Glomerular visceral epithelial cell (primary cell): Measurements from ENCODE around the gene MYL9.
A peak's percentile ranks its signal among the peaks of the same experiment; 100 is the strongest.
"Not testable (repeated sequence)": the region's sequence is repeated elsewhere in the genome, so short reads cannot be mapped to it uniquely, and the experiment has no call there.

Experiments used
- DNase-seq: peaks from one replicate; pipeline ENCODE4 v3.0.0-alpha.2; 2016; ENCODE audit errors: extremely low spot score

The MYL9 gene

DNA sequence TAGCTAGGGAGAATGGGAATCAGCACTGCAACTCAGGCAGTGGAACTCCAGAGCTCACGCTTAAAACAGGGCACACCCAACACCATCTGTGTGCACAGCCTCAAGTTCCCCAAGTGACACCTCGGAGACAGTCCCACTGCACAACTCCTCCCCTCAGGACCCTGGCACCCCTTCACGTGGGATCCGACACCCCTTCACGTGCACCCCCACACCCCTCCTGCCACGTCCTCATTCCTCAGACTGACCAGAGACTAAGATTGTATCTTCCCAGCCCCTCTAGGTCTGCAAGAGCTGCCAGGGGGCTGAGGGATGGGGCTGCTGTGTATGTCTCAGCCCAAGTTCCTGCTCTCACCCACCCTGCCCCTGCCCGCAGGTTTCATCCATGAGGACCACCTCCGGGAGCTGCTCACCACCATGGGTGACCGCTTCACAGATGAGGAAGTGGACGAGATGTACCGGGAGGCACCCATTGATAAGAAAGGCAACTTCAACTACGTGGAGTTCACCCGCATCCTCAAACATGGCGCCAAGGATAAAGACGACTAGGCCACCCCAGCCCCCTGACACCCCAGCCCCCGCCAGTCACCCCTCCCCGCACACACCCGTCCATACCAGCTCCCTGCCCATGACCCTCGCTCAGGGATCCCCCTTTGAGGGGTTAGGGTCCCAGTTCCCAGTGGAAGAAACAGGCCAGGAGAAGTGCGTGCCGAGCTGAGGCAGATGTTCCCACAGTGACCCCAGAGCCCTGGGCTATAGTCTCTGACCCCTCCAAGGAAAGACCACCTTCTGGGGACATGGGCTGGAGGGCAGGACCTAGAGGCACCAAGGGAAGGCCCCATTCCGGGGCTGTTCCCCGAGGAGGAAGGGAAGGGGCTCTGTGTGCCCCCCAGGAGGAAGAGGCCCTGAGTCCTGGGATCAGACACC, 7.6 kb downstream of the MYL9 start:
- DNase-seq: no peak

DNA sequence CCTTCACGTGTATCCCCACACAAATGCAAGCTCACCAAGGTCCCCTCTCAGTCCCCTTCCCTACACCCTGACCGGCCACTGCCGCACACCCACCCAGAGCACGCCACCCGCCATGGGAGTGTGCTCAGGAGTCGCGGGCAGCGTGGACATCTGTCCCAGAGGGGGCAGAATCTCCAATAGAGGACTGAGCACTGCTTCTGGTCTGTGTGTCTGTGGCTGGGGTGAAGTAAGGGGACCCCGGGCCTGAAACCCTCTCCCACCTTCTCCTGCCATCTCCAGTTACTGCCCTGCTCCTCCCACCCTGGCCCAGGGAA, 8.3 kb downstream of the MYL9 start:
- DNase-seq: no peak

- no peak for DNase-seq
Measured at GRCh38 chr20:36549942-36550789, 8.8 kb downstream of the MYL9 start.

DNA sequence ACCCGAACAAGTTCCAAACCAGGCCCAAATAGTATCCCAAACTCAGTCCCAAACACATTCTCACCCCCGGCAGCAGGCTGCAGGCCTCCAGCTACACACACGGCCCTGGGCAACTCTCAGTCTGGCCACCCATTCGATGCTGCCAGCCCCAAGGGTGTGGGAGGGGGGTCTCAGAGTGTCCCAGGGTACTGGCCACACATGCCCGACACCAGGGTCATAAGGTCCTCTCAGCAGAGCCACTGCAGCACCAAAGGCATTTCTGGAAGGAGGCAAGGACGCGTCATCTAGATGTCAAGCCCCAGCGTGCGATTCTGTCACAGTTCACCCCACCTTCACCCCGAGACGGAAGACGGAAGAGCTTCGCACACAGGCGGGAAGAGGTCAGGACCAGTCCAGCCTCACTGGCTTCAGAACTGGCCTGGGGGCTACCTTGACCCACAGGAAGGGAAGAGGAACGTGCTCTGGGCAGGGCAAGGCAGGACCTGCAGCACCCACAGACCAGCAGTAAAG, 9.5 kb downstream of the MYL9 start:
- DNase-seq: no peak

- no peak for DNase-seq
Measured at GRCh38 chr20:36555248-36555647, 13.9 kb downstream of the MYL9 start.

GRCh38 chr20:36562724-36563123, 21.4 kb downstream of the MYL9 start:
- no peak for DNase-seq

- DNase-seq: no peak
Measured at GRCh38 chr20:36563374-36563773, 22.1 kb downstream of the MYL9 start.

GRCh38 chr20:36564078-36564725, 22.9 kb downstream of the MYL9 start:
- not testable (repeated sequence) for DNase-seq

DNA sequence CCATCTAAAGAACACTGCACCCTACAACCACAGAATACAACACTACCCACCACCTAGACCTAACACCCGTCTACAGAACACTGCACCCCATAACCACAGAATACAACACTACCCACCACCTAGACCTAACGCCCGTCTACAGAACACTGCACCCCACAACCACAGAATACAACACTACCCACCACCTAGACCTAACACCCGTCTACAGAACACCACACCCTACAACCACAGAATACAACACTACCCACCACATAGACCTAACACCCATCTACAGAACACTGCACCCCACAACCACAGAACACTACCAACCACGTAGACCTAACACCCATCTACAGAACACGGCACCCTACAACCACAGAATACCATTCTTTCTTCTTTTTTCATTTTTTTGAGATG, 23.4 kb downstream of the MYL9 start:
- DNase-seq: not testable (repeated sequence)

- no peak for DNase-seq
Measured at GRCh38 chr20:36565520-36565919, 24.2 kb downstream of the MYL9 start.

DNA sequence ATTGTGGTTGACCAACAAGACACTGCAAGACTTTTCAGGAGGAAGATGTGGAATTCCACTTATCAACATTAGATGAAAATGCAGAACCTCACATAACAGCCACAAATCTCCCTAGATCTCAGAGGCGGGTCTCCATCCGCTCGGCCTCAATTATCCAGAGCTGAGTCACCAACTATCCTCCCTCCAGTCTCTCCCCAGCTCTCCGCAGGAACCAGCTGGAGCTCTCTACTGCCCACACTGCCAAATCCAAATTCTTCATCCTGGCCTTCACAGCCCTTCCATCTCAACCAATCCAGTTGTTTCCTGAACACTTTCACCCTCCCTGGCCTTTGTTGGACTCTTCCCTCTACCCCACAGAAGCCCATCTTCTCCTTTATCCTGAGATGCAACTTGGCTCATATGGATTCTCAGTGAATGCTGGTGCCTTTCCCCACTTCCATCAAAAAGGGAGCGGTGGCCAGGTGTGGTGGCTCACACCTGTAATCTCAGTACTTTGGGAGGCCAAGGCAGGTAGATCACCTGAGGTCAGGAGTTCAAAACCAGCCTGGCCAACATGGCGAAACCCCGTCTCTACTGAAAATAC, 28.6 kb downstream of the MYL9 start:
- no peak for DNase-seq

DNA sequence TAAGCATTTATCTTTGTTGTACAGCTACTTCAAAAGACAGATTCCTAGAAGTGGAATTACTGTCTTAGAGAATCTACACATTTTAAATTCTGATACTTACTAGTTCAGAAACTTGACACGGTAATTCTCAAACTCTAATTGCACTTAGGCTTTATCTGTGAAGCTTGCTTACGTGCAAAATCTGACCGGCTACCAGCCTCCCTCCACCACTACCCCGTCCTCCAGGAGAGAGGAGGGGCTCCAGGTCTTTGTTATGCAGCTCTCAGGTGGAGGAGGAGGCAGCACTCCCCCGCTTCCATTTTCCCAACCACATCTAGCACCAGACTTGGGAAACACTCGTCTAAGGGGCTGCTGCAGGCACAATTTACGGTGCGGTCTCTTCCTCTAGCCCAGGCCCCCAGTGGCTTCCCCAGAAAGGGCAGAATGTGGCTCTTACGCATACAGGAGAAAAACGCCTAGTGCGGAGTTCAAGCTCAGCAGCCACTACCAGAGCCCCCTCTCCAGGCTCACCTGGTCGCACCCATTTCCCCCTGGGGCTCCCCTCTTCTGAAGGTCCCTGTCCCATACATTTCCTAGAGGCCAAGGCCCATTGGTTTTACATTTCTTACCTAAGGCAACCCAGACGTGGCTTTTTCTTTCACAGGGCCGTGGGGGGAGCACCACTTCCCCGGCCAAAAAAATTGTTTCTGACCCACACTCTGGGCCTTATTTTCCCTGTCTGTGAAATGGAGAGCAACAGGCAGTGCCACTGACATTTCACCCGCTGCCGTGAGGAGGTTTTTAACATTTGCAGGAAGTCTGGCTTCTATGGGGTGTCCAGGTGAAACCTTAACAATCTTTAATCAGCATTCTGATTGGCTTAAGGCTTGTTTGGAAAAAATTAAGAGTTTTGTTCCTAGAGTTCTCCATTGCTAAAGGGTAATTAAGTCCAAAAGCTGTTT, 30.5 kb downstream of the MYL9 start:
- DNase-seq: no peak

GRCh38 chr20:36572701-36573102, 31.4 kb downstream of the MYL9 start:
- peak; percentile 45 for DNase-seq

GRCh38 chr20:36573103-36573797, 31.9 kb downstream of the MYL9 start, which contains the start of gene TGIF2:
Gene TGIF2, plus strand, starts transcription at chr20:36573597. Its CDS starts 5,178 bp downstream, at chr20:36578775.
- peak; percentile 97 for DNase-seq

- peak; percentile 30 for DNase-seq
Measured at GRCh38 chr20:36573798-36574365, 32.6 kb downstream of the MYL9 start.

- DNase-seq: peak; percentile 66
Measured at GRCh38 chr20:36574366-36575135, 33.2 kb downstream of the MYL9 start.

DNA sequence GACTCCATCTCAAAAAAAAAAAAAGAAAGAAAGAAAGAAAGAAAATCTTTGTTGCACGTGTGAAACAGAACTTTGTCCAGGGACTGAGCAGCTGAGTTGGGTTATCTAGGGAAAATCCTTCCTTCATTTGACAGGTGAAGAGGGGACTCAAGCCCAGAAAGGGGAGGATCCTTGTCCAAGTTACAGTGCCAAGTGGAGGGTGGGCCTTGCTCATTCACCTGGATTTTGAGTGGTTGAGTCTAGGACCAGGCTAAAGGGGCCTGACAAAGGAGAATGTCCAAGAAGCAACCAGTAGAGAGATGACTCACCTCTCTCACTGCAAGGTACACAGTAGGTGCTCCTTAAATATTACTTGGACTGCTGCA, 34.7 kb downstream of the MYL9 start:
- DNase-seq: no peak

- no peak for DNase-seq
Measured at GRCh38 chr20:36578356-36579041, 37.2 kb downstream of the MYL9 start.
